HG03196 (cell line): ENCODE measurements around the gene SLC45A1.

Source experiments
- ATAC-seq: cut with Tn5 transposase; IDR thresholded peaks from one replicate; pipeline ENCODE4 v1.9.1; 2021; ENCODE audit not compliant: unreplicated experiment

Gene SLC45A1

DNA sequence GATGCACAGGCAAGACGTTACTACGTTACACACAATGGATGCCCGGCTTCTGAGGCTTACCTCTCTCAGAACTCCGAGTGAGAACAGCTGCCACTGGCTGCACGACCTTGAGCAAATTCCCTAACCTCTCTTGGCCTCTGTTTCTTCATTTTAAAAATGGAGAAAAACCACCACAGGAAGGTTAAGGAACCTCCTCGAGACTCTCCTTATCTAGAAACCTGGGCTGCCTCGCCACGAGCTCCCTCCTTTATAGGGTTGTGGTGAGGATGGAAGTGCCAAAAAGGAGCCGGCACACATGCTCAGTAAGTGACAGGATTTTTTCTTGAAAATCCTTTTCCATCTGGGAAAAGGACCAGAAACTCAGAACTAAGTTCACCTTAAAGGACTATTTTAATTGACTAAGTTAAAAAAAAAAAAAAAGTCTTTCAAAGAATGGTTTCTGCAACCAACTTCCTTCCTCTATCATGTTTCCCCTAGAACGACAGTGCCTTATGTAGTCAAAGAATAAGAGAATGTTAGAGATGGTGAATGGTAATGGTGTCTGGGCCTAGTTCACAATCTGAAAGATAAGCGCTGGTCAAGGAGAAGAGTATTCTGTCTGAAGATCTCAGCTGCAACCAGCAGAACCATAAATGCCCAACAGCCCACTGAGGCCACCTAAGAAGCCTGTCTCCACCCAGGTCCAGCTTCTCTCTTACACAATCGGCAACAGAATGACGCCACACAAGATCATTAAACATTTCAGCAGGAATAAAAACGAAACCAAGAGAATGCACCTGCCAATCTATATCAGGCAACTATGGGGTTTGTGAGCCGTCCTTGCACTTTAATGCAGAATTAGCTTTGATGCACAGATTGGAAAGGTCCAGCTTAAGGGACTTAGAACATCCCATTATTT, 64.9 kb downstream of the SLC45A1 start:
- ATAC-seq = no peak

DNA sequence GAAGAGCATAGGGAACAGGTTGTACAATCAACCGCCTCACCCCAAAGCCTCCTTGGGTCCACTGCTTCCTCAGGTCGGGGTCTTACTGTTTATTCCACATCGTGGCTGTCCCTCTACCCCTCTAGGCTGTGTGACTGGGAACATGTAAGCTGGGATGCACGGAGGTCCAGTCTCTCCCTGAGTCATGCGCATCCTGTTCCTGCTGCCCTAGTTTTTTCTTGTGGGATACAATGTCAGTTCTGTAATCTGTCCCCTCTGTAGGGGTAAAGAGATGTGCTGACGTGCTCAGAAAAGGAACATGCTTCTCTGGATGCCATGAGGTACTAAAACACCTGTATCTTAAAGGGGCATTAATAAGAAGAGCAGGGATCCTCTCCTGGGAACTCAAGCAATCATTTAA, 66.2 kb downstream of the SLC45A1 start:
- no peak for ATAC-seq

DNA sequence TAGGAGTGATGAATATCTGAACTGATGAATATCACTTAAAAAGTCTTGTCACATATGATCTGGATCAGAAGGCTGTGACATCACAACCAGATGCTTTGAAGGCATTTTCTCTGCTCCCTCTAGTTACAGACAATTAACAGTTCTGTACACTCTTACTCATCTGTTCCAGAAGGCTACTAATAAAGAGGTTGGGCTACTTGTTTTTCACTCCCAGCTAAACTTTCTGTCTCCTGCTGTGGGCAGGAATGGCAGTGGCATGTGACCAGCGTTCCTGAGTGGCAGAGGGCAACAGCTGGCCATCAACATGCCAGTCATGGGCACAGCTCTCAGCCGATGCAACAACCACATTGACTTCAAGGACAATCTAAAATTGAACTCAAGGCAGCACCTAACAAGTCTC, 66.7 kb downstream of the SLC45A1 start:
- no peak for ATAC-seq

DNA sequence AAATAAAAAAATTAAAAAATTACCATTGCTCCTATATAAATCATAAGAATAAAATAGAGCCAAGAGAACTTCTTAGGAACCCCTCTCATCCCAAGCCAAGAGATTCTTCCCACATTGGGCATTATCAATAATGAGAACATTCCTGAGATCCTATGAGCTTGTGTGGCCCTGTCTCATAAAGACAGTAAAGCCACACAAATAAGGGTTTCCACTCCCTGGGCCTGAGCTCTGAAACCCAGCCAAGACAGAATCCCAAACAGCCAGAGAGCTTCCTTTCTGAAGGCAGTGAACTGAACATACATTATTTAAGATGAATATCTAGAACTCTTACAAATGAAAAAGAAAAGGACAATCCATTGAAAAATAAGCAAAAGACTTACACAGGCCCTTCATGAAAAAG, 68.3 kb downstream of the SLC45A1 start:
- no peak for ATAC-seq

DNA sequence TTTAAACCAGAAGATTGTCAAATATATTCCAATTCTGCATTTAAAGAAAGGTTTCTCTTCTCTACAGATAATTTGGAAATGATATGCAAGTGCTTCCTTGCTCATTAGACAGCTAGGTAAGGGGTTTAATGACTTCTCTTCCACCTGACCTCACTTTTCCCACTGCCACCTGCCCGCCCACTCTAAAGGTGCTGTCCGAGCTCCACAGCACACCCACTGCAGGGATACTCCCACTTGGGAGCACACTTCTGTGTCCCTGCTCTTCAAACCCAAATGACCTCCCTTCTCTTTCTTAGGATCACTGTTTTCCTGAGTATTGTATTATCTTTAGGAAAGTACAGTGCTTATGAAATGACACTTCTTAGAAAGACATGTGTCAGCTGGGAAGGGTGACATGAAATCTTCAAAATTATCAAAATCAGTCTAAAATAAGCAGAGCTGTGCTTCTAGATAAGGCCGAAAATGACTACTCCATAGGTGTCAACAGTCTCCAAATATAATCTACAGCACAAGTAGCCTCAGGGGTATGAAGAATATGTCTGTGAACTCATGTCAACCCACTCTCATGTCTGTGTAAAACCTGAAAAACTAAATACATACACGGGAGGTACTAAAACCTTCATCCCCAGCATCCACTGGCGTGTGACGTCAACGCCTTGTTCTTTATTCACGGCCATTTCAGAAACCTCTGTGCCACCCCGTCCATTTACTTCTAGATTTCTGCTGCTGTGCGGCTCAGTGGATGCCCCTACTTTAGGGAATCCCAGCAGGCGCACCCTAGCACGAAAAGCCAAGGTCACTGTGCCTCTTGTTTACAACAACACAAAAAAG, 71.0 kb downstream of the SLC45A1 start:
- ATAC-seq = no peak

DNA sequence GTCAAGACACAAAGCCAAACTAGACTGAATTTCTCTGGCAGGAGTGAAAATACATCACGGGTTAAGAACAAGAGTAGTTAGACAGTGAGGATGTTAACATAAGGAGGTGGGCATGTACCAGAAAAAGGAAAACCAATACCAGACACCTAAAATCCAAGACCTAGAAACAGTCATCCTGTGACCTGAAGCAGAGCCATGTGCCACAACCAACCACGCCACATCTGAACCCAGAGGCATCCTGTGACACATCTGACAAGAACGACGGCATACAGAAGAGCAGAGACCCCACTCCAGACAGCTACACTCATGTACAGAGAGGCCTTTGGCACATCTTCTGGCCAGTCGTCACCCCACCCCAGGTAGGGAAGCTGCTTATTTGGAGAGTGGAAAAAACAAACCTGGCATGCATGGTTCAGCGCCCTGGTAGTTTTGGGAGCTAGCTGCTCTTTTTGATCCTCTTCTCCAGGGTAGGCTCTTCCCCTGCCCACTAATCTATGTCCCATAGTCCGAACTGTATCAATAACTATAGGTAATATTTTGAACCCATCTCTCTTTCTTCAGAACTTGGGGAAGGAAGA, 72.1 kb downstream of the SLC45A1 start:
- ATAC-seq = no peak

DNA sequence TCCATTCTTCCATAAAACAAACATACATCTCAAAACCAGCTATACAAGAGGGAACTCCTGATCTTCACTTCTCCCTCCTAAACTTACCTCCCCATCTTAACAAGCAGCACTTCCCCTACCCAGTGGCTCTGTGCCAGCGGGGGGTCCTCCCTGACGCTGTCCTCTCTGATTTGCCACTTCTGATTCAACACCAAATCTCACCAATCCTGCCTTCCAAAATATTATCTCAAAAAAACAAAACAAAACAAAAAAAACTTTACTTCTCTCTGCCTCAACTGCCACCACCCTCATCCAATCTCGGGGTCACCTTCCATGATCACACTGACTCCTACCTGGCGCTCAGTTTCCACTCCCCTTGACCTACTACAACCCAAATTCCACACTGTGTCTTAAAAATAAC, 72.8 kb downstream of the SLC45A1 start:
- no peak for ATAC-seq

DNA sequence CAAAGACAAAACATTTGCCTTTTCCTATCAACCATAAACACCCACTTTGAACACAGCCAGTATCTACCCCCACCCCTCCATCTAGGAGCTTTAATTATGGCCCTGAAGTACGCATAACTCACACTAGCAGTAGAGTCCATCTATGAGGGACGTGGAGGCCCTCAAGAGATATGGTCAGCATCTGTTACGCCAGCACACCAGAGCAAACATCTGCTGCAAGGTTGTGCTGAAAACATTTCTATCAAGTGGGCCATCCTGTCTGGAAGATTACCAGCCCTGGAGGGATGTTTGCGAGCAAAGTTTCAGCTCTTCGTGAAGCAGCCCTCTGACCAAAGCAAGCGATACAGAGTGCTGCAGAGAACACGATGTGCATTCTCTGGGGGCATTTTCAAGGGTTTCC, 74.6 kb downstream of the SLC45A1 start:
- no peak for ATAC-seq
